H1 (cell line): ENCODE results near the gene PRKAG1. TPM values are rescaled to one million over a fixed set of nuclear protein-coding genes. Genes with fewer than 3 reads are reported as not detected.
A peak's percentile ranks its signal among the peaks of the same experiment; 100 is the strongest.

Source experiments
- CREB1 ChIP-seq: IDR thresholded peaks from 2 replicates; pipeline ENCODE4 v1.6.1; 2012; ENCODE audit warnings: inconsistent platforms
- EGR1 ChIP-seq: IDR thresholded peaks from 2 replicates; pipeline ENCODE4 v1.6.1; 2011; ENCODE audit warnings: low read depth, low read length, borderline replicate concordance
- HDAC2 ChIP-seq, 2 experiments: fragments of 300-600 bp in 1 of 2; sonication (generic) in 1 of 2; IDR thresholded peaks; 2 replicates each; pipeline ENCODE4 v1.6.1; 2011 to 2012; ENCODE audit warnings: low read depth in 2 of 2, low read length in 2 of 2, mild to moderate bottlenecking in 2 of 2, moderate library complexity in 2 of 2, borderline replicate concordance in 1 of 2, inconsistent platforms in 1 of 2
- TEAD4 ChIP-seq: IDR thresholded peaks from 2 replicates; pipeline ENCODE4 v1.6.1; 2012; ENCODE audit warnings: low read depth, low read length, inconsistent platforms, mixed read lengths
- polyA plus RNA-seq, 7 experiments: library from polyadenylated mRNA; depleted of rRNA in 3 of 7; stranded (reverse) in 5 of 7; unstranded in 2 of 7; fragments of >200 nt in 5 of 7; fragments of 200-250 nt in 2 of 7; gene quantifications; 1 replicate in 5 of 7; 2 replicates in 1 of 7; 4 replicates in 1 of 7; pipeline versions ENCODE4 v1.2.1 to v1.2.3, GENCODE V29; 2011 to 2013; ENCODE audit warnings: missing spikeins in 2 of 7, mixed read lengths in 2 of 7
- total RNA-seq: library from RNA; stranded (reverse); fragmentation: NEBNext Ultra II Directional; extraction: Animal tissue kit (Norgen Biotek cat#: 25700); gene quantifications from 2 replicates; pipeline ENCODE4 v1.2.1, GENCODE V29; 2021
- TF ChIP-seq, protein P1 (sequence below): IDR thresholded peaks from 2 replicates; pipeline ENCODE4 v1.6.1; 2012; ENCODE audit warnings: inconsistent platforms
- TF ChIP-seq, protein P2 (sequence below): fragments of 300-600 bp; sonication (generic); IDR thresholded peaks from 2 replicates; pipeline ENCODE4 v1.7.1; 2012; ENCODE audit warnings: low read length, moderate library complexity, mild to moderate bottlenecking, inconsistent platforms; ENCODE audit not compliant: insufficient replicate concordance
- TF ChIP-seq, protein P3 (sequence below): IDR thresholded peaks from 2 replicates; pipeline ENCODE4 v1.6.1; 2012; ENCODE audit warnings: low read length, inconsistent platforms

PRKAG1 gene
- total and polyA plus RNA-seq, 2 of the 8 experiments (the other 6 are each of a cell fraction or from before 2014, with no cell fraction given), result 38.6 to 57.5 TPM

DNA sequence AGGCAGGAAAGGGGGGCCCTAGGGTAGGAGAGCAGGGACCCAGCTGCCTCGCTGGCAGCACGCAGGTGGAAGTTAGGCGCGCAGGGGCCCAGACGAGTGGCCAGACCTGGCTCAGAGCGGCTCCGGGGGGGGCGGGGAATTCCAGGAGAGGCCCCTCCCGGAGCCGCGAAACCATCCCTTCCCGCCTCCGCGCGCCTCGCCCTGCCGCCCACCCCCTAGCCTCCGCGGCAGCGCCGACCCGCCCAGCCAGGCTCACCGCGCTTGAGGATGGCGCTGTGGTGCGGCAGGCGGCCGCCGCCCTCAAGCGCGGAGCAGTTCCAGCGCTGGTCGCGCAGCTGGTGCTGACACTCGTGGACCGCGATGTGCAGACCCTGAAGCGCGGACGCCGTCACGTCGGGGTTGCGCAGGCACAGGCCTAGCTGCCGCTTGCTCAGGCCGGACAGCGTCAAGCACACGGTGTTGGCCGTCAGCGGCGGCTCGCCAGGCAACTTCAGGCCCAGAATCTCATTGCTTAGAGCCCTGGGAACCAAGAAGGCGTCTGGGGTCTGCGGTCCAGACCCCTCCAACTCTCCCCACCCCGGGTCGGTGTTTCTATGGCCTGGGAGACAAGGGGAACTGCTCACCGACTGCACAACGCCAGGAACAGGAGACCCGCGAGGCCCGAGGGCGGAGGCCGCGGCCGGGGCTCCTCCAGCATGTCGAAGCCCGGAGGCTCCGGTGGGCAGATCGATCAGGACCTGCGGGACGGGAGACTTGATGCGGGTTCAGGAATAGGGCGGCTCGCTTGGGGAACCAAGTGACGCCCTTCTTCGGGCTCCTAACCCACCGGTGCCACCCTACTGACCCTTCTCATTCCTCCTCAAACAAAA lies 48.5 kb downstream of the PRKAG1 start (continued):
- TF ChIP-seq, protein P1, sequence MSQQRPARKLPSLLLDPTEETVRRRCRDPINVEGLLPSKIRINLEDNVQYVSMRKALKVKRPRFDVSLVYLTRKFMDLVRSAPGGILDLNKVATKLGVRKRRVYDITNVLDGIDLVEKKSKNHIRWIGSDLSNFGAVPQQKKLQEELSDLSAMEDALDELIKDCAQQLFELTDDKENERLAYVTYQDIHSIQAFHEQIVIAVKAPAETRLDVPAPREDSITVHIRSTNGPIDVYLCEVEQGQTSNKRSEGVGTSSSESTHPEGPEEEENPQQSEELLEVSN, result peak; percentile 63
- TF ChIP-seq, protein P2, sequence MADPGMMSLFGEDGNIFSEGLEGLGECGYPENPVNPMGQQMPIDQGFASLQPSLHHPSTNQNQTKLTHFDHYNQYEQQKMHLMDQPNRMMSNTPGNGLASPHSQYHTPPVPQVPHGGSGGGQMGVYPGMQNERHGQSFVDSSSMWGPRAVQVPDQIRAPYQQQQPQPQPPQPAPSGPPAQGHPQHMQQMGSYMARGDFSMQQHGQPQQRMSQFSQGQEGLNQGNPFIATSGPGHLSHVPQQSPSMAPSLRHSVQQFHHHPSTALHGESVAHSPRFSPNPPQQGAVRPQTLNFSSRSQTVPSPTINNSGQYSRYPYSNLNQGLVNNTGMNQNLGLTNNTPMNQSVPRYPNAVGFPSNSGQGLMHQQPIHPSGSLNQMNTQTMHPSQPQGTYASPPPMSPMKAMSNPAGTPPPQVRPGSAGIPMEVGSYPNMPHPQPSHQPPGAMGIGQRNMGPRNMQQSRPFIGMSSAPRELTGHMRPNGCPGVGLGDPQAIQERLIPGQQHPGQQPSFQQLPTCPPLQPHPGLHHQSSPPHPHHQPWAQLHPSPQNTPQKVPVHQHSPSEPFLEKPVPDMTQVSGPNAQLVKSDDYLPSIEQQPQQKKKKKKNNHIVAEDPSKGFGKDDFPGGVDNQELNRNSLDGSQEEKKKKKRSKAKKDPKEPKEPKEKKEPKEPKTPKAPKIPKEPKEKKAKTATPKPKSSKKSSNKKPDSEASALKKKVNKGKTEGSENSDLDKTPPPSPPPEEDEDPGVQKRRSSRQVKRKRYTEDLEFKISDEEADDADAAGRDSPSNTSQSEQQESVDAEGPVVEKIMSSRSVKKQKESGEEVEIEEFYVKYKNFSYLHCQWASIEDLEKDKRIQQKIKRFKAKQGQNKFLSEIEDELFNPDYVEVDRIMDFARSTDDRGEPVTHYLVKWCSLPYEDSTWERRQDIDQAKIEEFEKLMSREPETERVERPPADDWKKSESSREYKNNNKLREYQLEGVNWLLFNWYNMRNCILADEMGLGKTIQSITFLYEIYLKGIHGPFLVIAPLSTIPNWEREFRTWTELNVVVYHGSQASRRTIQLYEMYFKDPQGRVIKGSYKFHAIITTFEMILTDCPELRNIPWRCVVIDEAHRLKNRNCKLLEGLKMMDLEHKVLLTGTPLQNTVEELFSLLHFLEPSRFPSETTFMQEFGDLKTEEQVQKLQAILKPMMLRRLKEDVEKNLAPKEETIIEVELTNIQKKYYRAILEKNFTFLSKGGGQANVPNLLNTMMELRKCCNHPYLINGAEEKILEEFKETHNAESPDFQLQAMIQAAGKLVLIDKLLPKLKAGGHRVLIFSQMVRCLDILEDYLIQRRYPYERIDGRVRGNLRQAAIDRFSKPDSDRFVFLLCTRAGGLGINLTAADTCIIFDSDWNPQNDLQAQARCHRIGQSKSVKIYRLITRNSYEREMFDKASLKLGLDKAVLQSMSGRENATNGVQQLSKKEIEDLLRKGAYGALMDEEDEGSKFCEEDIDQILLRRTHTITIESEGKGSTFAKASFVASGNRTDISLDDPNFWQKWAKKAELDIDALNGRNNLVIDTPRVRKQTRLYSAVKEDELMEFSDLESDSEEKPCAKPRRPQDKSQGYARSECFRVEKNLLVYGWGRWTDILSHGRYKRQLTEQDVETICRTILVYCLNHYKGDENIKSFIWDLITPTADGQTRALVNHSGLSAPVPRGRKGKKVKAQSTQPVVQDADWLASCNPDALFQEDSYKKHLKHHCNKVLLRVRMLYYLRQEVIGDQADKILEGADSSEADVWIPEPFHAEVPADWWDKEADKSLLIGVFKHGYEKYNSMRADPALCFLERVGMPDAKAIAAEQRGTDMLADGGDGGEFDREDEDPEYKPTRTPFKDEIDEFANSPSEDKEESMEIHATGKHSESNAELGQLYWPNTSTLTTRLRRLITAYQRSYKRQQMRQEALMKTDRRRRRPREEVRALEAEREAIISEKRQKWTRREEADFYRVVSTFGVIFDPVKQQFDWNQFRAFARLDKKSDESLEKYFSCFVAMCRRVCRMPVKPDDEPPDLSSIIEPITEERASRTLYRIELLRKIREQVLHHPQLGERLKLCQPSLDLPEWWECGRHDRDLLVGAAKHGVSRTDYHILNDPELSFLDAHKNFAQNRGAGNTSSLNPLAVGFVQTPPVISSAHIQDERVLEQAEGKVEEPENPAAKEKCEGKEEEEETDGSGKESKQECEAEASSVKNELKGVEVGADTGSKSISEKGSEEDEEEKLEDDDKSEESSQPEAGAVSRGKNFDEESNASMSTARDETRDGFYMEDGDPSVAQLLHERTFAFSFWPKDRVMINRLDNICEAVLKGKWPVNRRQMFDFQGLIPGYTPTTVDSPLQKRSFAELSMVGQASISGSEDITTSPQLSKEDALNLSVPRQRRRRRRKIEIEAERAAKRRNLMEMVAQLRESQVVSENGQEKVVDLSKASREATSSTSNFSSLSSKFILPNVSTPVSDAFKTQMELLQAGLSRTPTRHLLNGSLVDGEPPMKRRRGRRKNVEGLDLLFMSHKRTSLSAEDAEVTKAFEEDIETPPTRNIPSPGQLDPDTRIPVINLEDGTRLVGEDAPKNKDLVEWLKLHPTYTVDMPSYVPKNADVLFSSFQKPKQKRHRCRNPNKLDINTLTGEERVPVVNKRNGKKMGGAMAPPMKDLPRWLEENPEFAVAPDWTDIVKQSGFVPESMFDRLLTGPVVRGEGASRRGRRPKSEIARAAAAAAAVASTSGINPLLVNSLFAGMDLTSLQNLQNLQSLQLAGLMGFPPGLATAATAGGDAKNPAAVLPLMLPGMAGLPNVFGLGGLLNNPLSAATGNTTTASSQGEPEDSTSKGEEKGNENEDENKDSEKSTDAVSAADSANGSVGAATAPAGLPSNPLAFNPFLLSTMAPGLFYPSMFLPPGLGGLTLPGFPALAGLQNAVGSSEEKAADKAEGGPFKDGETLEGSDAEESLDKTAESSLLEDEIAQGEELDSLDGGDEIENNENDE, result no peak
- TF ChIP-seq TEAD4, result no peak
- TF ChIP-seq HDAC2 (IDR thresholded peaks at IDR 0.05; ENCODE audit: borderline replicate concordance in 1 of 2, low read depth in 2 of 2, low read length in 2 of 2), result no peak; a peak in 1 of 4 replicates
- 0 out of 2 replicates have a peak, but pooled peaks have one; percentile 23 for TF ChIP-seq EGR1
- TF ChIP-seq, protein P3, sequence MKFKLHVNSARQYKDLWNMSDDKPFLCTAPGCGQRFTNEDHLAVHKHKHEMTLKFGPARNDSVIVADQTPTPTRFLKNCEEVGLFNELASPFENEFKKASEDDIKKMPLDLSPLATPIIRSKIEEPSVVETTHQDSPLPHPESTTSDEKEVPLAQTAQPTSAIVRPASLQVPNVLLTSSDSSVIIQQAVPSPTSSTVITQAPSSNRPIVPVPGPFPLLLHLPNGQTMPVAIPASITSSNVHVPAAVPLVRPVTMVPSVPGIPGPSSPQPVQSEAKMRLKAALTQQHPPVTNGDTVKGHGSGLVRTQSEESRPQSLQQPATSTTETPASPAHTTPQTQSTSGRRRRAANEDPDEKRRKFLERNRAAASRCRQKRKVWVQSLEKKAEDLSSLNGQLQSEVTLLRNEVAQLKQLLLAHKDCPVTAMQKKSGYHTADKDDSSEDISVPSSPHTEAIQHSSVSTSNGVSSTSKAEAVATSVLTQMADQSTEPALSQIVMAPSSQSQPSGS, result no peak
- TF ChIP-seq CREB1, result no peak; the same call in 1 of the 2 replicates
